Measurements from ENCODE around the gene LHFPL5.

The LHFPL5 gene

GRCh38 chr6:35777356-35778102, 27.6 kb upstream of the LHFPL5 start:
- no peaks in the 10 kb centered on the region for H3K9me3 ChIP-seq (ENCODE audit: control insufficient read depth, low read length)
- H3K27me3 ChIP-seq (replicated peaks; ENCODE audit: control insufficient read depth, insufficient read depth, low read length, poor library complexity, severe bottlenecking), result peaks cover 18% of the 10 kb centered on the region
- no peaks in the 10 kb centered on the region for H3K36me3 ChIP-seq (ENCODE audit: control insufficient read depth, insufficient read depth, low read length)

GRCh38 chr6:35778437-35778836, 26.7 kb upstream of the LHFPL5 start:
- no peaks in the 10 kb centered on the region for H3K9me3 ChIP-seq (ENCODE audit: control insufficient read depth, low read length)
- peaks cover 7% of the 10 kb centered on the region for H3K4me1 ChIP-seq (ENCODE audit: control insufficient read depth, insufficient read depth, low read length, poor library complexity, severe bottlenecking)
- DNase-seq, result no peak
- no peak overlapping the region for H3K27ac ChIP-seq (ENCODE audit: insufficient read depth, low read length, poor library complexity, severe bottlenecking)
- H3K4me3 ChIP-seq (ENCODE audit: insufficient read depth, low read depth, low read length, poor library complexity, severe bottlenecking), result no peak overlapping the region
- peaks cover 18% of the 10 kb centered on the region for H3K27me3 ChIP-seq (replicated peaks; ENCODE audit: control insufficient read depth, insufficient read depth, low read length, poor library complexity, severe bottlenecking)
- no peaks in the 10 kb centered on the region for H3K36me3 ChIP-seq (ENCODE audit: control insufficient read depth, insufficient read depth, low read length)

More at GRCh38 chr6:35777356-35778102, 27.6 kb upstream of the LHFPL5 start:
- Histone ChIP-seq H3K4me1 (ENCODE audit: control insufficient read depth, insufficient read depth, low read length, poor library complexity, severe bottlenecking) (peaks cover 7% of the 10 kb centered on the region), H3K27ac (ENCODE audit: insufficient read depth, low read length, poor library complexity, severe bottlenecking) (no peak overlapping the region), H3K4me3 (ENCODE audit: insufficient read depth, low read depth, low read length, poor library complexity, severe bottlenecking) (no peak overlapping the region)
- no peak for DNase-seq

GRCh38 chr6:35780719-35781118, 24.4 kb upstream of the LHFPL5 start, which contains the start of gene CLPSL1:
CLPSL1 (plus strand) TSS chr6:35781019; CDS start chr6:35781111, 92 bp downstream.
- Histone ChIP-seq H3K27ac (ENCODE audit: insufficient read depth, low read length, poor library complexity, severe bottlenecking) (no peak within 1 kb of the TSS), H3K4me1 (ENCODE audit: control insufficient read depth, insufficient read depth, low read length, poor library complexity, severe bottlenecking) (peaks cover 7% of the 10 kb centered on the region), H3K9me3 (ENCODE audit: control insufficient read depth, low read length) (no peaks in the 10 kb centered on the region), H3K36me3 (ENCODE audit: control insufficient read depth, insufficient read depth, low read length) (no peaks in the 10 kb centered on the region), H3K27me3 (replicated peaks; ENCODE audit: control insufficient read depth, insufficient read depth, low read length, poor library complexity, severe bottlenecking) (peaks cover 11% of the 10 kb centered on the region), H3K4me3 (ENCODE audit: insufficient read depth, low read depth, low read length, poor library complexity, severe bottlenecking) (no peak within 1 kb of the TSS)
- no peak for DNase-seq

GRCh38 chr6:35781290-35781689, 23.9 kb upstream of the LHFPL5 start:
- Histone ChIP-seq H3K4me1 (ENCODE audit: control insufficient read depth, insufficient read depth, low read length, poor library complexity, severe bottlenecking) (peaks cover 6% of the 10 kb centered on the region), H3K4me3 (ENCODE audit: insufficient read depth, low read depth, low read length, poor library complexity, severe bottlenecking) (no peak overlapping the region), H3K27ac (ENCODE audit: insufficient read depth, low read length, poor library complexity, severe bottlenecking) (no peak overlapping the region), H3K9me3 (ENCODE audit: control insufficient read depth, low read length) (no peaks in the 10 kb centered on the region), H3K36me3 (ENCODE audit: control insufficient read depth, insufficient read depth, low read length) (no peaks in the 10 kb centered on the region), H3K27me3 (replicated peaks; ENCODE audit: control insufficient read depth, insufficient read depth, low read length, poor library complexity, severe bottlenecking) (peaks cover 6% of the 10 kb centered on the region)
- no peak for DNase-seq

- DNase-seq, result no peak
Observed at GRCh38 chr6:35782424-35782823, 22.7 kb upstream of the LHFPL5 start.

GRCh38 chr6:35784200-35784599, 21.0 kb upstream of the LHFPL5 start:
- Histone ChIP-seq H3K36me3 (ENCODE audit: control insufficient read depth, insufficient read depth, low read length) (no peaks in the 10 kb centered on the region), H3K9me3 (ENCODE audit: control insufficient read depth, low read length) (no peaks in the 10 kb centered on the region), H3K27me3 (replicated peaks; ENCODE audit: control insufficient read depth, insufficient read depth, low read length, poor library complexity, severe bottlenecking) (peaks cover 8% of the 10 kb centered on the region), H3K4me1 (ENCODE audit: control insufficient read depth, insufficient read depth, low read length, poor library complexity, severe bottlenecking) (no peaks in the 10 kb centered on the region), H3K4me3 (ENCODE audit: insufficient read depth, low read depth, low read length, poor library complexity, severe bottlenecking) (no peak overlapping the region), H3K27ac (ENCODE audit: insufficient read depth, low read length, poor library complexity, severe bottlenecking) (no peak overlapping the region)
- no peak for DNase-seq

More at GRCh38 chr6:35782424-35782823, 22.7 kb upstream of the LHFPL5 start:
- H3K36me3 ChIP-seq (ENCODE audit: control insufficient read depth, insufficient read depth, low read length), result no peaks in the 10 kb centered on the region
- H3K27me3 ChIP-seq (replicated peaks; ENCODE audit: control insufficient read depth, insufficient read depth, low read length, poor library complexity, severe bottlenecking), result peaks cover 8% of the 10 kb centered on the region
- no peaks in the 10 kb centered on the region for H3K4me1 ChIP-seq (ENCODE audit: control insufficient read depth, insufficient read depth, low read length, poor library complexity, severe bottlenecking)
- H3K9me3 ChIP-seq (ENCODE audit: control insufficient read depth, low read length), result no peaks in the 10 kb centered on the region
- no peak overlapping the region for H3K27ac ChIP-seq (ENCODE audit: insufficient read depth, low read length, poor library complexity, severe bottlenecking)
- no peak overlapping the region for H3K4me3 ChIP-seq (ENCODE audit: insufficient read depth, low read depth, low read length, poor library complexity, severe bottlenecking)

GRCh38 chr6:35786272-35786671, 18.9 kb upstream of the LHFPL5 start:
- no peak for DNase-seq
- H3K27ac ChIP-seq (ENCODE audit: insufficient read depth, low read length, poor library complexity, severe bottlenecking), result no peak overlapping the region
- no peaks in the 10 kb centered on the region for H3K4me1 ChIP-seq (ENCODE audit: control insufficient read depth, insufficient read depth, low read length, poor library complexity, severe bottlenecking)
- H3K4me3 ChIP-seq (ENCODE audit: insufficient read depth, low read depth, low read length, poor library complexity, severe bottlenecking), result no peak overlapping the region
- H3K36me3 ChIP-seq (ENCODE audit: control insufficient read depth, insufficient read depth, low read length), result no peaks in the 10 kb centered on the region
- no peaks in the 10 kb centered on the region for H3K9me3 ChIP-seq (ENCODE audit: control insufficient read depth, low read length)
- H3K27me3 ChIP-seq (replicated peaks; ENCODE audit: control insufficient read depth, insufficient read depth, low read length, poor library complexity, severe bottlenecking), result peaks cover 8% of the 10 kb centered on the region

GRCh38 chr6:35786810-35787209, 18.3 kb upstream of the LHFPL5 start:
- Histone ChIP-seq H3K27me3 (replicated peaks; ENCODE audit: control insufficient read depth, insufficient read depth, low read length, poor library complexity, severe bottlenecking) (peaks cover 8% of the 10 kb centered on the region), H3K9me3 (ENCODE audit: control insufficient read depth, low read length) (no peaks in the 10 kb centered on the region), H3K4me1 (ENCODE audit: control insufficient read depth, insufficient read depth, low read length, poor library complexity, severe bottlenecking) (no peaks in the 10 kb centered on the region), H3K36me3 (ENCODE audit: control insufficient read depth, insufficient read depth, low read length) (no peaks in the 10 kb centered on the region), H3K27ac (ENCODE audit: insufficient read depth, low read length, poor library complexity, severe bottlenecking) (no peak overlapping the region), H3K4me3 (ENCODE audit: insufficient read depth, low read depth, low read length, poor library complexity, severe bottlenecking) (no peak overlapping the region)
- DNase-seq, result no peak

GRCh38 chr6:35787266-35788218, 17.6 kb upstream of the LHFPL5 start:
- Histone ChIP-seq H3K4me3 (ENCODE audit: insufficient read depth, low read depth, low read length, poor library complexity, severe bottlenecking) (no peak overlapping the region), H3K27me3 (replicated peaks; ENCODE audit: control insufficient read depth, insufficient read depth, low read length, poor library complexity, severe bottlenecking) (peaks cover 8% of the 10 kb centered on the region), H3K9me3 (ENCODE audit: control insufficient read depth, low read length) (no peaks in the 10 kb centered on the region), H3K36me3 (ENCODE audit: control insufficient read depth, insufficient read depth, low read length) (no peaks in the 10 kb centered on the region), H3K27ac (ENCODE audit: insufficient read depth, low read length, poor library complexity, severe bottlenecking) (no peak overlapping the region), H3K4me1 (ENCODE audit: control insufficient read depth, insufficient read depth, low read length, poor library complexity, severe bottlenecking) (no peaks in the 10 kb centered on the region)
- DNase-seq, result no peak
